GM12864 (cell line): ENCODE measurements around the gene PSMD11.

Experiments used
- DNase-seq: peaks from one replicate; pipeline ENCODE4 v3.0.0-alpha.2; 2011; ENCODE audit warnings: low read depth
- H3K4me3 ChIP-seq: 2 replicates; pipeline ENCODE4 v1.5.1; 2011; ENCODE audit warnings: mild to moderate bottlenecking, low read depth, low read length, control low read depth
- TF ChIP-seq, protein P1 (sequence below): IDR thresholded peaks from 2 replicates; pipeline ENCODE4 v1.5.1; 2011; ENCODE audit warnings: low read depth, mild to moderate bottlenecking, moderate library complexity, low read length, control low read depth, inconsistent platforms; ENCODE audit errors: missing control alignments

Gene PSMD11

DNA sequence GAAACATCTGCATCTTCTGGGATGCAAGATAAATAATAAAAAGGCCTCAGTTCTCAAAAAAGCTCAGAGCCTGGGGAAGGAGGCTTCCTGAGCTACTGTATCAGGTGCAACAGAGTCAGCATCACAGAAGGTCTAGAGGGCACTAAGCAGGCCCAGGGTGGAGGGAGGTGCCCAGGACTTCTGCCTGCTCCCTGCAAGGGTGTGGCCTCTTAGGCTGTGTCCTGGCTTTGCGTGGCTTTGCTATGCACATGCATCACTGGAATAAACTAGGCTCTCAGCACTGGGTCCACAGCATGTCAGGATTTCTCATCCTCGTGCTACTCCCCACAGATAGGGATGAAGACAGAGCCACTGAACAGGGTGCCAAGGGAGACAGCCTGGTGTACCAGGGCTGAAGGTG is 68.0 kb downstream of the PSMD11 start:
- TF ChIP-seq, protein P1, sequence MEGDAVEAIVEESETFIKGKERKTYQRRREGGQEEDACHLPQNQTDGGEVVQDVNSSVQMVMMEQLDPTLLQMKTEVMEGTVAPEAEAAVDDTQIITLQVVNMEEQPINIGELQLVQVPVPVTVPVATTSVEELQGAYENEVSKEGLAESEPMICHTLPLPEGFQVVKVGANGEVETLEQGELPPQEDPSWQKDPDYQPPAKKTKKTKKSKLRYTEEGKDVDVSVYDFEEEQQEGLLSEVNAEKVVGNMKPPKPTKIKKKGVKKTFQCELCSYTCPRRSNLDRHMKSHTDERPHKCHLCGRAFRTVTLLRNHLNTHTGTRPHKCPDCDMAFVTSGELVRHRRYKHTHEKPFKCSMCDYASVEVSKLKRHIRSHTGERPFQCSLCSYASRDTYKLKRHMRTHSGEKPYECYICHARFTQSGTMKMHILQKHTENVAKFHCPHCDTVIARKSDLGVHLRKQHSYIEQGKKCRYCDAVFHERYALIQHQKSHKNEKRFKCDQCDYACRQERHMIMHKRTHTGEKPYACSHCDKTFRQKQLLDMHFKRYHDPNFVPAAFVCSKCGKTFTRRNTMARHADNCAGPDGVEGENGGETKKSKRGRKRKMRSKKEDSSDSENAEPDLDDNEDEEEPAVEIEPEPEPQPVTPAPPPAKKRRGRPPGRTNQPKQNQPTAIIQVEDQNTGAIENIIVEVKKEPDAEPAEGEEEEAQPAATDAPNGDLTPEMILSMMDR = no peak
- no peak for DNase-seq
- no peak overlapping the region; the same call in 1 of the 2 replicates for H3K4me3 ChIP-seq

- TF ChIP-seq, protein P1 = no peak
- DNase-seq = no peak
- H3K4me3 ChIP-seq = no peak overlapping the region
Measured at GRCh38 chr17:32513579-32513978, 69.3 kb downstream of the PSMD11 start.

- no peak for DNase-seq
Measured at GRCh38 chr17:32514606-32515005, 70.3 kb downstream of the PSMD11 start.

DNA sequence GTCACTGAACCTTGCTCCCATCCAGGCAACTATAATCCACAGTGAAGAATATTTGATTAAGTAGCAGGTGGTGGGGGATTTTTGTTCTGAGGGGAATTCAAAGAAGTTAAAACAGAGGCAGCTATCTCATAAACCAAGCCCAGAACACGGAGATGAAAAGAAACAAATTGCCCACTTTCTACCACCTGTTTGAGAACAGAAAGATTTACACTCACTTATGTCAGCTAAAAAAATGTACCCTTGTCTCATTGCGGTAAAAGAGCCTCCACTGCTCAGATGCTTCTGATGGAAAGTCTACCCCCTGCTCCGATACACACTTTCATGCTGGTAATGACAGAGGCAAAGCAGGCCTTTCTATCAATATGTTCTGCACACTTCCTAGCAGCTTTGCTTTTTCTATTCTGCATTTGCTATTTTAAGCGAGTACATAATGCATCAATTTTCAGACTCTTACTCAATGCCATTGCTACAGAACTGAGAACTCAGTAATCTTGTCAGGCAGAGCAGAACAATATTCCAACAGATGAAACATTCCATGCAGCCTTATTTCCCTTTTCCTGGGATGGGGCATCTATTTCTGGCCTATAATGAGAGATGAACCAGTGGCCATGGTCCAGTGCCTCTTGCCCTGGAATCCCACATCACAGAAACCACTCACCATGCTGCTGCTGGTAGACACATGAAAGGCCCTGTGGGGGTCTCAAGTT is 71.5 kb downstream of the PSMD11 start:
- DNase-seq = peak; percentile 77
- TF ChIP-seq, protein P1 = no peak
- H3K4me3 ChIP-seq = no peak overlapping the region; the same call in 1 of the 2 replicates

More at GRCh38 chr17:32514606-32515005, 70.3 kb downstream of the PSMD11 start:
- no peak overlapping the region for H3K4me3 ChIP-seq
- TF ChIP-seq, protein P1 = no peak

DNA sequence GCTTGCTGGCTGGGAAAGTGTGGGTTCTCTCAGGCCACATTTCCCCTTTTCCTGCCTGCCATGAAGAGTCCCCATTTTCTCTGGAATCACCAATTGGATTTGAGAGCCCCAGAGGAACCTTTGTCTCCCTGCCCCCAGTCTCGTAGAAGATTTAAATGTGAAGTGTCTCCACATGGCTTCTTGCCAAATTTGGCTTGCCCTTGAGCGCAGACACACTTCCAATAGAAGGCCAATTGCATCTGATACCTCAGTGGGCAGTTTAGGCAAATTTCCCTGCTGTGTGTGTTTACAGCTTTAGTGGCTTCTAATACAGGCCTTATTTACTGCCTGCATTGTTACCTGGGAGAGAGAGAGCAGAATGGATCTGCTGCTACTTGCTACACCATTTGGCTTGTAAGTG is 72.1 kb downstream of the PSMD11 start:
- TF ChIP-seq, protein P1 = no peak
- no peak for DNase-seq
- H3K4me3 ChIP-seq = no peak overlapping the region; the same call in 1 of the 2 replicates

GRCh38 chr17:32516940-32517701 is 72.8 kb downstream of the PSMD11 start:
- DNase-seq = peak; percentile 74
- H3K4me3 ChIP-seq = no peak overlapping the region; the same call in 1 of the 2 replicates
- TF ChIP-seq, protein P1 = no peak
